B cell (primary cell): Measurements from ENCODE around the gene HPS1. TPM values are rescaled to one million over a fixed set of nuclear protein-coding genes. Genes with fewer than 3 reads are reported as not detected.

Experiments used
- ATAC-seq: fragments of 200-7000 bp; cut with Tn5 transposase; one replicate; pipeline ENCODE4 v1.10.0; 2021; ENCODE audit warnings: low read depth, mild to moderate bottlenecking, moderate number of reproducible peaks, moderate library complexity
- CTCF ChIA-PET: fragments of 350-600 bp; sonication (Branson Sonifier 250); formaldehyde crosslinking; loops from one replicate; lab custom pipeline; 2021; ENCODE audit warnings: antibody characterized with exemption, inconsistent platforms; lab: Charles Lee
- POLR2A ChIA-PET: fragments of 350-600 bp; sonication (Branson Sonifier 250); formaldehyde crosslinking; loops from one replicate; lab custom pipeline; 2021; ENCODE audit warnings: antibody characterized with exemption; lab: Charles Lee
- DNase-seq: peaks from one replicate; pipeline ENCODE4 v3.0.0; 2013
- H2AFZ ChIP-seq: 2 replicates; pipeline ENCODE4 v1.6.1; 2012; ENCODE audit warnings: mild to moderate bottlenecking, low read depth, low read length; ENCODE audit not compliant: insufficient read depth, poor library complexity, severe bottlenecking
- H3K27ac ChIP-seq, 2 donors: 1 replicate in 1 of 2; 2 replicates in 1 of 2; pipeline ENCODE4 v1.5.1; 2012 to 2013; ENCODE audit warnings: low read length in 2 of 2, mild to moderate bottlenecking in 2 of 2, moderate library complexity in 1 of 2
- H3K27me3 ChIP-seq, 4 experiments: fragments of 200-600 bp in 1 of 4; sonication (generic) in 1 of 4; replicated peaks in 1 of 4; 1 replicate in 2 of 4; 2 replicates in 2 of 4; pipeline versions ENCODE4 v1.6.1 to v1.7.0; 2013 to 2016; ENCODE audit warnings: low read length in 3 of 4, mild to moderate bottlenecking in 2 of 4, mixed read lengths in 1 of 4, moderate library complexity in 1 of 4; ENCODE audit not compliant: insufficient read depth in 4 of 4, control insufficient read depth in 3 of 4; ENCODE audit errors: control extremely low read depth in 1 of 4
- H3K36me3 ChIP-seq, 2 experiments: replicated peaks in 1 of 2; 1 replicate in 1 of 2; 2 replicates in 1 of 2; pipeline versions ENCODE4 v1.6.1 to v1.7.1; 2013; ENCODE audit warnings: low read length in 1 of 2; ENCODE audit not compliant: insufficient read depth in 2 of 2, control insufficient read depth in 1 of 2; ENCODE audit errors: control extremely low read depth in 1 of 2, extremely low read depth in 1 of 2
- H3K4me1 ChIP-seq, 2 donors: fragments of 200-600 bp in 1 of 2; sonication (generic) in 1 of 2; 1 replicate in 1 of 2; 2 replicates in 1 of 2; pipeline versions ENCODE4 v1.5.1 to v1.6.1; 2013 to 2017; ENCODE audit warnings: low read length in 2 of 2; ENCODE audit not compliant: control insufficient read depth in 2 of 2, insufficient read depth in 2 of 2
- H3K4me2 ChIP-seq: replicated peaks from 2 replicates; pipeline ENCODE3; 2012; ENCODE audit warnings: mild to moderate bottlenecking, low read depth, low read length; ENCODE audit not compliant: poor library complexity, severe bottlenecking
- H3K4me3 ChIP-seq, 5 experiments: fragments of 200-600 bp in 1 of 5; sonication (generic) in 1 of 5; 1 replicate in 3 of 5; 2 replicates in 2 of 5; pipeline versions ENCODE4 v1.5.1 to v1.7.0; 2011 to 2016; ENCODE audit warnings: low read length in 4 of 5, mild to moderate bottlenecking in 4 of 5, low read depth in 2 of 5, control low read depth in 1 of 5, moderate library complexity in 1 of 5; ENCODE audit not compliant: insufficient read depth in 1 of 5; ENCODE audit errors: control extremely low read depth in 1 of 5, extremely low read depth in 1 of 5
- H3K79me2 ChIP-seq: fragments of 200-600 bp; sonication (generic); one replicate; pipeline ENCODE4 v1.6.0; 2016; ENCODE audit warnings: low read length; ENCODE audit not compliant: control insufficient read depth, insufficient read depth
- H3K9ac ChIP-seq: fragments of 200-600 bp; sonication (generic); 2 replicates; pipeline ENCODE4 v1.6.1; 2017; ENCODE audit warnings: mild to moderate bottlenecking, low read length, moderate library complexity
- H3K9me3 ChIP-seq, 3 donors: one replicate each; pipeline versions ENCODE4 v1.6.1 to v1.7.1; 2013; ENCODE audit warnings: low read length in 2 of 3; ENCODE audit not compliant: control insufficient read depth in 2 of 3, insufficient read depth in 1 of 3; ENCODE audit errors: control extremely low read depth in 1 of 3
- H4K20me1 ChIP-seq: 2 replicates; pipeline ENCODE4 v1.6.0; 2012; ENCODE audit warnings: mild to moderate bottlenecking, low read length; ENCODE audit not compliant: insufficient read depth, control insufficient read depth, poor library complexity, severe bottlenecking
- H3K27ac Mint-ChIP-seq: one replicate; pipeline ENCODE4 v1.8.0; 2021; ENCODE audit warnings: mixed read lengths
- H3K27me3 Mint-ChIP-seq: one replicate; pipeline ENCODE4 v1.8.0; 2021; ENCODE audit warnings: mixed read lengths
- H3K4me1 Mint-ChIP-seq: one replicate; pipeline ENCODE4 v1.8.0; 2021; ENCODE audit warnings: mixed read lengths
- H3K4me3 Mint-ChIP-seq: one replicate; pipeline ENCODE4 v1.8.0; 2021; ENCODE audit warnings: mixed read lengths
- H3K9me3 Mint-ChIP-seq: one replicate; pipeline ENCODE4 v1.8.0; 2022; ENCODE audit warnings: mixed read lengths; ENCODE audit not compliant: insufficient read depth
- CTCF ChIP-seq: fragments of 200-600 bp; IDR thresholded peaks from one replicate; pipeline ENCODE4 v1.8.0; 2022; ENCODE audit warnings: antibody characterized with exemption, mild to moderate bottlenecking
- EZH2 ChIP-seq: IDR thresholded peaks from 2 replicates; pipeline ENCODE4 v1.6.1; 2012; ENCODE audit warnings: borderline replicate concordance, low read depth, mild to moderate bottlenecking, moderate library complexity, low read length; ENCODE audit not compliant: insufficient read depth, poor library complexity, severe bottlenecking
- WGBS: methylation state at CpG from one replicate; pipeline ENCODE4 v1.1.5; 2013; ENCODE audit warnings: missing lambda C conversion rate; ENCODE audit not compliant: insufficient coverage; 5-methylcytosine and 5-hydroxymethylcytosine counted together
- intact Hi-C: fragments of 100-400 bp; cut with micrococcal nuclease; formaldehyde crosslinking; loops from one replicate; pipeline ENCODE4 v1.10.0; 2022
- polyA plus RNA-seq: library from polyadenylated mRNA; depleted of rRNA; stranded (reverse); fragments of >200 nt; gene quantifications from 2 replicates; pipeline ENCODE4 v1.2.3, GENCODE V29; 2012
- total RNA-seq, 2 donors: library from RNA; stranded (reverse); fragments of 120-200 nt in 1 of 2; gene quantifications; 1 replicate in 1 of 2; 2 replicates in 1 of 2; pipeline versions ENCODE4 v1.2.3 to v1.2.4, GENCODE V29; 2013 to 2022

Gene HPS1
- total and polyA plus RNA-seq, 2 donors (not counting 1 experiment from before 2014, with no cell fraction given) = 125 to 196 TPM

GRCh38 chr10:98414932-98415730, 31.6 kb downstream of the HPS1 start, which contains the start of gene PYROXD2:
Gene PYROXD2, minus strand, starts transcription at chr10:98415182. Its CDS starts 47 bp downstream, at chr10:98415135.
- peak within 1 kb of the TSS in 4 of 5 experiments; percentile 28 to 54 (median 44) for H3K4me3 ChIP-seq
- ATAC-seq (peak; percentile 50), DNase-seq (peak; percentile 25)
- peaks cover 0 to 40% of the 10 kb centered on the region in 2 experiments for H3K36me3 ChIP-seq
- 43% methylated on average over 16 of the region's 25 CpGs for WGBS
- H3K4me2 ChIP-seq = peak within 1 kb of the TSS; percentile 69
- TF ChIP-seq EZH2 (no peak), CTCF (no peak)
- H3K9me3 ChIP-seq = no peaks in the 10 kb centered on the region
- H3K27me3 ChIP-seq = no peaks in the 10 kb centered on the region
- peak within 1 kb of the TSS; percentile 45 for H3K9ac ChIP-seq
- H3K27me3 Mint-ChIP-seq = no peaks in the 10 kb centered on the region
- H3K27ac ChIP-seq = peak within 1 kb of the TSS; percentile 16 to 50
- intact Hi-C loops = no loop called here
- H3K79me2 ChIP-seq = no peaks in the 10 kb centered on the region
- peaks cover 15% of the 10 kb centered on the region for H3K4me1 Mint-ChIP-seq
- peak within 1 kb of the TSS; percentile 78 for H3K4me3 Mint-ChIP-seq
- H4K20me1 ChIP-seq = no peaks in the 10 kb centered on the region
- POLR2A ChIA-PET = no interaction called here
- H3K9me3 Mint-ChIP-seq = no peaks in the 10 kb centered on the region
- CTCF ChIA-PET = no interaction called here
- peak within 1 kb of the TSS; percentile 73 for H3K27ac Mint-ChIP-seq
- H3K4me1 ChIP-seq = peaks cover 13 to 14% of the 10 kb centered on the region in 2 donors
- H2AFZ ChIP-seq = peak within 1 kb of the TSS; percentile 63

GRCh38 chr10:98414578-98414931, 32.2 kb downstream of the HPS1 start:
- H3K4me1 Mint-ChIP-seq = peaks cover 15% of the 10 kb centered on the region
- ChIA-PET CTCF (no interaction called here), POLR2A (no interaction called here)
- Histone ChIP-seq H3K27ac (peak overlapping the region; percentile 16 to 50), H4K20me1 (no peaks in the 10 kb centered on the region), H3K4me3 (peak overlapping the region in 4 of 5 experiments; percentile 28 to 54 (median 44)), H3K79me2 (no peaks in the 10 kb centered on the region), H3K9ac (peak overlapping the region; percentile 45), H3K4me2 (peak overlapping the region; percentile 69), H3K4me1 (peaks cover 13 to 14% of the 10 kb centered on the region in 2 donors), H3K36me3 (peaks cover 0 to 35% of the 10 kb centered on the region in 2 experiments), H3K9me3 (no peaks in the 10 kb centered on the region), H3K27me3 (no peaks in the 10 kb centered on the region), H2AFZ (peak overlapping the region; percentile 63)
- H3K27ac Mint-ChIP-seq = peak overlapping the region; percentile 73
- no peak for DNase-seq
- no peaks in the 10 kb centered on the region for H3K27me3 Mint-ChIP-seq
- H3K4me3 Mint-ChIP-seq = peak overlapping the region; percentile 78
- WGBS = 40% methylated on average over 1 of the region's 3 CpGs
- intact Hi-C loops = no loop called here
- ATAC-seq = no peak
- no peaks in the 10 kb centered on the region for H3K9me3 Mint-ChIP-seq
- TF ChIP-seq CTCF (no peak), EZH2 (no peak)
